ENCODE measurements around the gene NOX3. TPM values are rescaled to one million over a fixed set of nuclear protein-coding genes. Genes with fewer than 3 reads are reported as not detected.

Gene NOX3
- total RNA-seq, 1 experiment from 2014 or later, result not detected

DNA sequence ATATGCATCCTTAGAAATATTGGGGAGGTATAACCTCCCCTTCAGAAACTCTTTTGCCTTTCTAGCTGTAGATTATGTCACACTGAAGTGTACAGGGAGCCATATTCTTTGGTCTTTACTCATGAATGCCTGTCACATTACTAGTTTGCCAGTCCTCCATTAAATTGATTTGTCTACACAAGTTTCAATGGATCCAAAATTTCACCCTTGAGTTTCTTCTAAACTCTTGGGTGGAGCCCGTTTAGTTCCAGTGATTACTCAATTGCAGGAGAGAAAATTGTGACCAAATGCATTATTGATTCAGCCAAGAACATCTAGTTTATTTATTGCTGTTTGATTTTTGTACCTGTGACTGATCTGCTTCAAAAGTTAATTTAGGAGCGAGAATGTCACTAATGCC is 81.0 kb downstream of the NOX3 start:
- intact Hi-C loops (cut with micrococcal nuclease), result no loop called here
- H3K4me1 Mint-ChIP-seq (ENCODE audit: insufficient read depth, unreplicated experiment), result peaks cover 4% of the 10 kb centered on the region

DNA sequence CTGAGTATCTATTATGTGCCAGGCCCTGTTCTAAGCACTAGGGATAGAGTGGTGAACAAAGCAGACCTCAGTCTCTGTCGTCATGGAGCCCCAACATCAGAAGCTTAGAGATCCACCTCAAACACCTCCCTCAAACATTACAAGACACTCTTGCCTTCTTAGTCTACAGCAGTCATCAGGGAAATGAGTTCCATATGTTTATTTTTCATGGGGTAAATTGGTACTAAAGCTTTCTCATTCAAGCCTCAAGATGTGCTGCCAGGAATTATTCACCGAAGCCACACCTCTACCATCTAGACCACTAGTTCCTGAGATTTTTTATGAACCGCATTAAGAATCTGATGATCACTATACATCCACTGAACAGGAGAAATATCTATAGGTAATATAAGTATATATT is 82.4 kb downstream of the NOX3 start:
- Mint-ChIP-seq H3K9me3 (ENCODE audit: unreplicated experiment) (no peaks in the 10 kb centered on the region), H3K4me1 (ENCODE audit: insufficient read depth, unreplicated experiment) (peaks cover 4% of the 10 kb centered on the region), H3K27me3 (ENCODE audit: insufficient read depth, unreplicated experiment) (no peaks in the 10 kb centered on the region), H3K4me3 (ENCODE audit: unreplicated experiment) (no peak overlapping the region), H3K36me3 (ENCODE audit: insufficient read depth, unreplicated experiment) (no peaks in the 10 kb centered on the region), H3K27ac (ENCODE audit: low read depth, unreplicated experiment) (no peak overlapping the region)
- TF ChIP-seq, protein P1, sequence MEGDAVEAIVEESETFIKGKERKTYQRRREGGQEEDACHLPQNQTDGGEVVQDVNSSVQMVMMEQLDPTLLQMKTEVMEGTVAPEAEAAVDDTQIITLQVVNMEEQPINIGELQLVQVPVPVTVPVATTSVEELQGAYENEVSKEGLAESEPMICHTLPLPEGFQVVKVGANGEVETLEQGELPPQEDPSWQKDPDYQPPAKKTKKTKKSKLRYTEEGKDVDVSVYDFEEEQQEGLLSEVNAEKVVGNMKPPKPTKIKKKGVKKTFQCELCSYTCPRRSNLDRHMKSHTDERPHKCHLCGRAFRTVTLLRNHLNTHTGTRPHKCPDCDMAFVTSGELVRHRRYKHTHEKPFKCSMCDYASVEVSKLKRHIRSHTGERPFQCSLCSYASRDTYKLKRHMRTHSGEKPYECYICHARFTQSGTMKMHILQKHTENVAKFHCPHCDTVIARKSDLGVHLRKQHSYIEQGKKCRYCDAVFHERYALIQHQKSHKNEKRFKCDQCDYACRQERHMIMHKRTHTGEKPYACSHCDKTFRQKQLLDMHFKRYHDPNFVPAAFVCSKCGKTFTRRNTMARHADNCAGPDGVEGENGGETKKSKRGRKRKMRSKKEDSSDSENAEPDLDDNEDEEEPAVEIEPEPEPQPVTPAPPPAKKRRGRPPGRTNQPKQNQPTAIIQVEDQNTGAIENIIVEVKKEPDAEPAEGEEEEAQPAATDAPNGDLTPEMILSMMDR (IDR thresholded peaks at IDR 0.05; ENCODE audit: unreplicated experiment), result no peak
- intact Hi-C loops (cut with micrococcal nuclease), result no loop called here
- ChIA-PET POLR2A (no interaction called here), CTCF (no interaction called here)
- no peak for DNase-seq (ENCODE audit: unreplicated experiment)
- BruUV-seq (replicated peaks), result no TSS peak

More for the DNA sequence above, 81.0 kb downstream of the NOX3 start:
- no TSS peak for BruUV-seq (replicated peaks)
- Mint-ChIP-seq H3K36me3 (ENCODE audit: insufficient read depth, unreplicated experiment) (no peaks in the 10 kb centered on the region), H3K27me3 (ENCODE audit: insufficient read depth, unreplicated experiment) (no peaks in the 10 kb centered on the region), H3K4me3 (ENCODE audit: unreplicated experiment) (no peak overlapping the region), H3K9me3 (ENCODE audit: unreplicated experiment) (no peaks in the 10 kb centered on the region), H3K27ac (ENCODE audit: low read depth, unreplicated experiment) (no peak overlapping the region)
- ChIA-PET POLR2A (interaction anchor here (0.6 kb wide), 1 partner anchor 964 kb away, joined by 3 read pairs; no protein-coding TSS in a partner anchor), CTCF (no interaction called here)
- no peak for DNase-seq (ENCODE audit: unreplicated experiment)
- TF ChIP-seq, protein P1 (IDR thresholded peaks at IDR 0.05; ENCODE audit: unreplicated experiment), result no peak

DNA sequence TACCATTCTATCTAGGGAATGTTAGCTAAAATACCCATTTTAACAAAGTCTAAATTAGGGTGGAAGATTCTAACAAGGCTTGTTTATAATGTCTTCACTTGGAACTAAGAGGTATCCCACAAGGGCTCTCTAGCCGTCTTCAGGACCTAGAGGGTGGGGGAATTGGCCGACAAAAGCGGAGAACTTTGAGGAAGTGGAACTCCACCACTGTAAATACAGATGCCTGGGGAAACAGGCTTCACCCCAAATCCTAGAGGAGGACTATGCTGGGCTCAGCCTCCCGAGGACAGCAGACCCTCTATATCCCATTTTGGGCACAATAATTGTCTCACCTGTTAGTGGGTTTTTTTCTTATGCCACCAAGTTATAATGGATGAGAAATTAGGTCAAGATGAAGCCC is 83.4 kb downstream of the NOX3 start:
- no peaks in the 10 kb centered on the region for H3K27me3 Mint-ChIP-seq (ENCODE audit: insufficient read depth, unreplicated experiment)
- no peak overlapping the region for H3K4me3 Mint-ChIP-seq (ENCODE audit: unreplicated experiment)
- no peaks in the 10 kb centered on the region for H3K9me3 Mint-ChIP-seq (ENCODE audit: unreplicated experiment)
- BruUV-seq (replicated peaks), result no TSS peak
- no peaks in the 10 kb centered on the region for H3K4me1 Mint-ChIP-seq (ENCODE audit: insufficient read depth, unreplicated experiment)
- no peak for DNase-seq (ENCODE audit: unreplicated experiment)
- CTCF ChIA-PET, result no interaction called here
- H3K36me3 Mint-ChIP-seq (ENCODE audit: insufficient read depth, unreplicated experiment), result no peaks in the 10 kb centered on the region
- POLR2A ChIA-PET, result no interaction called here
- no peak overlapping the region for H3K27ac Mint-ChIP-seq (ENCODE audit: low read depth, unreplicated experiment)
- TF ChIP-seq, protein P1 (IDR thresholded peaks at IDR 0.05; ENCODE audit: unreplicated experiment), result no peak
- intact Hi-C loops (cut with micrococcal nuclease), result no loop called here

DNA sequence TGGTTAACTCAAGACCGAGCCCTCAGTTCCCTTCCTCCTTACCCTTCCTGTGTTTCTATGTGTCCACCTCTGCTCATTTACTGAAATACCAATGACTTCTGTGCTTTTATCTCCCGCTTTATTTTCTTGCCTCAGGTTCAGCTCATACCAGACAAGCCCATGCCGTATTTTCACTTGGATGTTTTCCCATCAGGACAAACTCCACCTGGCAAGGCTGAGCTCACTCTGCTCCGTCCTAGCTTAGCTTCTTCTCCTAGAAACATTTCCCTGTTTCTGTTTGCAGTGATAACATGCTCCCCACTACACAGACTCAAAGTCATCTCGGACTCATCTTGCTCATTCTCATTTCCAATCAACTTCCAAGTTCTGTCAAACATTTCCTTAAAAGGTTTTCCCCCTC is 84.4 kb downstream of the NOX3 start:
- no TSS peak for BruUV-seq (replicated peaks)
- POLR2A ChIA-PET, result no interaction called here
- no peaks in the 10 kb centered on the region for H3K4me1 Mint-ChIP-seq (ENCODE audit: insufficient read depth, unreplicated experiment)
- no peaks in the 10 kb centered on the region for H3K36me3 Mint-ChIP-seq (ENCODE audit: insufficient read depth, unreplicated experiment)
- H3K27ac Mint-ChIP-seq (ENCODE audit: low read depth, unreplicated experiment), result no peak overlapping the region
- no peak for DNase-seq (ENCODE audit: unreplicated experiment)
- CTCF ChIA-PET, result interaction anchor here (0.7 kb wide), 1 partner anchor 181 kb away, joined by 3 read pairs; no protein-coding TSS in a partner anchor
- H3K4me3 Mint-ChIP-seq (ENCODE audit: unreplicated experiment), result no peak overlapping the region
- H3K9me3 Mint-ChIP-seq (ENCODE audit: unreplicated experiment), result no peaks in the 10 kb centered on the region
- intact Hi-C loops (cut with micrococcal nuclease), result no loop called here
- TF ChIP-seq, protein P1 (IDR thresholded peaks at IDR 0.05; ENCODE audit: unreplicated experiment), result no peak
- no peaks in the 10 kb centered on the region for H3K27me3 Mint-ChIP-seq (ENCODE audit: insufficient read depth, unreplicated experiment)
